Astrocyte (in vitro differentiated cells and primary cell): ENCODE measurements around the gene CCDC6.

ENCODE experiments used
- CTCF ChIP-seq: IDR thresholded peaks from 2 replicates; pipeline ENCODE4 v1.5.1; 2011; ENCODE audit warnings: low read depth, mild to moderate bottlenecking, inconsistent platforms, low read length, moderate library complexity; ENCODE audit not compliant: insufficient read depth
- EZH2 ChIP-seq: IDR thresholded peaks from 2 replicates; pipeline ENCODE4 v1.6.1; 2012; ENCODE audit warnings: mild to moderate bottlenecking, low read length, inconsistent platforms; ENCODE audit not compliant: insufficient read depth

- no peak for TF ChIP-seq CTCF
- no peak for TF ChIP-seq EZH2
Observed at GRCh38 chr10:59741583-59741982, 164.8 kb downstream of the CCDC6 start.
